HCT116 (cell line): ENCODE data around the gene RPL37A. TPM values are rescaled to one million over a fixed set of nuclear protein-coding genes. Genes with fewer than 3 reads are reported as not detected.

ENCODE experiments used
- ATAC-seq: fragments of 200-7000 bp; cut with Tn5 transposase; 2 replicates; pipeline ENCODE4 v1.9.1; 2020; ENCODE audit warnings: mild to moderate bottlenecking, moderate library complexity
- BruUV-seq: library from RNA; stranded (reverse); fragments of 400-500 nt; replicated peaks from 2 replicates; lab custom pipeline; 2021; lab: Mats Ljungman, UMichigan
- CTCF ChIA-PET: fragments of 300-600 bp; sonication (Branson Sonifier 250); formaldehyde crosslinking; loops from one replicate; lab custom pipeline; 2021; ENCODE audit warnings: antibody characterized with exemption; lab: Charles Lee
- POLR2A ChIA-PET: fragments of 300-600, 350-600 bp; sonication (Branson Sonifier 250); formaldehyde crosslinking; loops from one replicate; lab custom pipeline; 2021; ENCODE audit warnings: antibody characterized with exemption; lab: Charles Lee
- RAD21 ChIA-PET, 2 experiments: fragments of 300-600 bp; sonication (Branson Sonifier 250); formaldehyde crosslinking; loops; one replicate each; lab custom pipeline; 2023; ENCODE audit warnings: low total read pairs in 2 of 2; ENCODE audit not compliant: uncharacterized antibody in 2 of 2, unreplicated experiment in 2 of 2, low non-redundant PET in 1 of 2; lab: Charles Lee
- DNase-seq: peaks from one replicate; pipeline ENCODE4 v3.0.0-alpha.2; 2010; ENCODE audit warnings: low read depth, low spot score
- H2AFZ ChIP-seq: fragments of 200-600 bp; shearing (Covaris generic), sonication (generic); 2 replicates; pipeline ENCODE4 v1.6.1; 2017; ENCODE audit warnings: low read depth, mixed run types, mixed read lengths, antibody characterized with exemption, low read length; ENCODE audit not compliant: poor library complexity, severe bottlenecking
- H3K27ac ChIP-seq: 2 replicates; pipeline ENCODE4 v1.5.1; 2012; ENCODE audit warnings: low read depth, low read length
- H3K27me3 ChIP-seq: fragments of 200-600 bp; sonication (generic); 2 replicates; pipeline ENCODE4 v1.6.1; 2016; ENCODE audit warnings: mixed run types, low read length, mixed read lengths; ENCODE audit not compliant: insufficient read depth
- H3K36me3 ChIP-seq, 2 experiments: fragments of 200-500 bp in 1 of 2; fragments of 200-600 bp in 1 of 2; sonication (Bioruptor generic) in 1 of 2; sonication (generic) in 1 of 2; 2 replicates each; pipeline versions ENCODE4 v1.5.1 to v1.6.1; 2014 to 2016; ENCODE audit warnings: low read length in 2 of 2, inconsistent platforms in 1 of 2, mixed read lengths in 1 of 2, mixed run types in 1 of 2; ENCODE audit not compliant: insufficient read depth in 2 of 2, control insufficient read depth in 1 of 2
- H3K4me1 ChIP-seq, 2 experiments: fragments of 200-600 bp in 1 of 2; sonication (generic) in 1 of 2; 2 replicates each; pipeline versions ENCODE4 v1.5.1 to v1.6.1; 2012 to 2017; ENCODE audit warnings: low read length in 2 of 2, inconsistent platforms in 1 of 2, mild to moderate bottlenecking in 1 of 2, mixed read lengths in 1 of 2, mixed run types in 1 of 2, moderate library complexity in 1 of 2; ENCODE audit not compliant: insufficient read depth in 2 of 2, control insufficient read depth in 1 of 2
- H3K4me2 ChIP-seq: fragments of 200-600 bp; sonication (generic); 2 replicates; pipeline ENCODE4 v1.6.1; 2017; ENCODE audit warnings: mixed run types, low read length, mixed read lengths
- H3K4me3 ChIP-seq, 2 experiments: fragments of 200-600 bp in 1 of 2; sonication (generic) in 1 of 2; replicated peaks in 1 of 2; 2 replicates each; pipeline ENCODE4 v1.5.1; 2011 to 2016; ENCODE audit warnings: low read length in 2 of 2, control low read depth in 1 of 2, low read depth in 1 of 2, mild to moderate bottlenecking in 1 of 2, mixed read lengths in 1 of 2, mixed run types in 1 of 2
- H3K79me2 ChIP-seq: fragments of 200-600 bp; sonication (generic); 2 replicates; pipeline ENCODE4 v1.6.1; 2017; ENCODE audit warnings: mild to moderate bottlenecking, mixed run types, low read length, moderate library complexity, mixed read lengths; ENCODE audit not compliant: insufficient read depth
- H3K9ac ChIP-seq: fragments of 200-600 bp; sonication (generic); 2 replicates; pipeline ENCODE4 v1.6.1; 2016; ENCODE audit warnings: low read length, mixed read lengths
- H3K9me2 ChIP-seq: fragments of 200-600 bp; sonication (generic), shearing (Covaris generic); 2 replicates; pipeline ENCODE4 v1.6.1; 2017; ENCODE audit warnings: mixed run types, mild to moderate bottlenecking, moderate library complexity; ENCODE audit not compliant: insufficient read depth
- H3K9me3 ChIP-seq, 2 experiments: fragments of 200-500 bp in 1 of 2; fragments of 200-600 bp in 1 of 2; sonication (Bioruptor generic) in 1 of 2; sonication (generic) in 1 of 2; 2 replicates each; pipeline ENCODE4 v1.6.1; 2014 to 2017; ENCODE audit warnings: low read length in 2 of 2, mixed read lengths in 2 of 2, inconsistent platforms in 1 of 2, low read depth in 1 of 2, mild to moderate bottlenecking in 1 of 2, mixed run types in 1 of 2, moderate library complexity in 1 of 2; ENCODE audit not compliant: control insufficient read depth in 1 of 2, insufficient read depth in 1 of 2
- H4K20me1 ChIP-seq: fragments of 200-600 bp; sonication (generic), shearing (Covaris generic); 2 replicates; pipeline ENCODE4 v1.6.1; 2017; ENCODE audit warnings: mixed run types, mild to moderate bottlenecking, moderate library complexity; ENCODE audit not compliant: insufficient read depth
- CBX3 ChIP-seq: IDR thresholded peaks from 2 replicates; pipeline ENCODE4 v1.6.1; 2012; ENCODE audit warnings: low read depth
- CEBPB ChIP-seq: IDR thresholded peaks from 2 replicates; pipeline ENCODE4 v1.6.1; 2012; ENCODE audit warnings: low read depth
- EGR1 ChIP-seq: IDR thresholded peaks from 2 replicates; pipeline ENCODE4 v1.6.1; 2012; ENCODE audit warnings: low read depth
- ELF1 ChIP-seq: IDR thresholded peaks from 2 replicates; pipeline ENCODE4 v1.6.1; 2012; ENCODE audit warnings: low read depth, borderline replicate concordance
- EZH2 ChIP-seq: fragments of 200-600 bp; sonication (generic); IDR thresholded peaks from 2 replicates; pipeline ENCODE4 v1.6.1; 2017; ENCODE audit warnings: antibody characterized with exemption, mixed run types
- JUND ChIP-seq: IDR thresholded peaks from 2 replicates; pipeline ENCODE4 v1.6.1; 2012
- POLR2A ChIP-seq: IDR thresholded peaks from 2 replicates; pipeline ENCODE4 v1.7.0; 2011; ENCODE audit warnings: borderline replicate concordance; ENCODE audit not compliant: insufficient read depth, insufficient read length; ENCODE audit errors: extremely low read depth
- TCF7L2 ChIP-seq: IDR thresholded peaks from 2 replicates; pipeline ENCODE4 v1.7.0; 2011; ENCODE audit warnings: borderline replicate concordance, inconsistent platforms; ENCODE audit not compliant: insufficient read depth, insufficient read length; ENCODE audit errors: extremely low read depth
- YY1 ChIP-seq: IDR thresholded peaks from 2 replicates; pipeline ENCODE4 v1.6.1; 2011; ENCODE audit warnings: low read length, low read depth, moderate library complexity, mild to moderate bottlenecking; ENCODE audit not compliant: insufficient replicate concordance; ENCODE audit errors: extremely low read depth
- ZFX ChIP-seq: fragments of 450-650 bp; IDR thresholded peaks from 2 replicates; pipeline ENCODE4 v1.6.1; 2017
- ZNF274 ChIP-seq: fragments of 200-500 bp; sonication (Bioruptor generic); IDR thresholded peaks from 2 replicates; pipeline ENCODE4 v1.6.1; 2014; ENCODE audit warnings: mild to moderate bottlenecking, low read depth, low read length, inconsistent platforms
- intact Hi-C: fragments of 100-400 bp; cut with micrococcal nuclease; formaldehyde crosslinking; loops from 2 replicates; pipeline ENCODE4 v1.10.0; 2022
- total RNA-seq: library from RNA; stranded (reverse); gene quantifications from one replicate; pipeline ENCODE4 v1.2.1, GENCODE V29; 2021; ENCODE audit not compliant: unreplicated experiment
- TF ChIP-seq, protein P1 (sequence below): IDR thresholded peaks from 2 replicates; pipeline ENCODE4 v1.6.1; 2012
- TF ChIP-seq, protein P2 (sequence below): IDR thresholded peaks from 2 replicates; pipeline ENCODE4 v1.6.1; 2011; ENCODE audit warnings: mild to moderate bottlenecking, low read length, moderate library complexity; ENCODE audit not compliant: insufficient replicate concordance; ENCODE audit errors: extremely low read depth
- TF ChIP-seq, protein P3 (sequence below), 3 experiments: fragments of 200-600 bp in 1 of 3; sonication (generic) in 1 of 3; IDR thresholded peaks in 2 of 3; conservative IDR thresholded peaks in 1 of 3; 2 replicates each; pipeline ENCODE4 v1.5.1; 2012 to 2017; ENCODE audit warnings: low read depth in 2 of 3, low read length in 2 of 3, antibody characterized with exemption in 1 of 3, borderline replicate concordance in 1 of 3, control low read depth in 1 of 3, mild to moderate bottlenecking in 1 of 3, mixed read lengths in 1 of 3, mixed run types in 1 of 3, moderate library complexity in 1 of 3; ENCODE audit not compliant: insufficient read depth in 1 of 3
- TF ChIP-seq, protein P4 (sequence below): IDR thresholded peaks from 2 replicates; pipeline ENCODE4 v1.6.1; 2012; ENCODE audit warnings: low read depth
- TF ChIP-seq, protein P5 (sequence below): IDR thresholded peaks from 2 replicates; pipeline ENCODE4 v1.6.1; 2012

The RPL37A gene
- total RNA-seq, 1 experiment from 2014 or later, result 3,018 TPM

DNA sequence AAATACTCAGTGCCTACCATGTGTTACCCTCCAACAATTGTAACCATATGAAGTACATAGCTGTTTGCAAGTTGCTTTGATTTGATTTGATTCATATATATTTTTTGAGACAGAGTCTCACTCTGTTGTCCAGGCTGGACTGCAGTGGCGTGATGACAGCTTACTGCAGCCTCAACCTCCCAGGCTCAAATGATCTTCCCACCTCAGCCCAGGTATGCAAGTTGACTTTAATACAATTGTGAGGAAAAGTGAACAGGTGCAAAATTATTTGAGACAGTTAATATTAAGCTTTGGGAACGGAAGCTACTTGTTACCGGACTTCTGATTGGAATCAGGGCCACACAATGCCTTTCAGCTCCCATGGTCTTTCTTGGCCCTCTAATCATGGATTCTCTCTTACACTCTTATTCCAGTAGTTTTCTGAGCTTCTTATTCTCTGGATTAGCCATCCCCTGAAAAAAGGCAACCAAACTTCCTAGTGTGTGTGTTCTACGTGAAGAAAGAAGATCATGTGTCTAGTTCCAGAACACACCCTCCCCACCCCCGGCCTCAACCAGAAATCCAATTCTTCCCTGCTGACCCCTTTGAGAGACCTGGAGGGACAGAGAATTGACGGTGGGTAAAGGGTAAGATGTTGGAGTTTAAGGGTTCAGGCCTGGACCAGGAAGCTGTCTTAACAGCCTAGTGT lies 1.1 kb upstream of the RPL37A start:
- no peaks in the 10 kb centered on the region for H3K9me3 ChIP-seq
- peaks cover 24% of the 10 kb centered on the region; the same call in 1 of the 2 replicates for H4K20me1 ChIP-seq
- H3K27ac ChIP-seq, result peak overlapping the region; percentile 87
- DNase-seq, result no peak
- H3K79me2 ChIP-seq, result peaks cover 53% of the 10 kb centered on the region
- H3K4me2 ChIP-seq, result peak overlapping the region; percentile 82
- ChIA-PET POLR2A (interaction anchor here (1.5 to 1.7 kb wide), 2 partner anchors 10 to 98 kb away, joined by 4 to 18 read pairs; no protein-coding TSS in a partner anchor), RAD21 (no interaction called here), CTCF (no interaction called here)
- peak overlapping the region; percentile 86 to 98 for H3K4me3 ChIP-seq
- no peaks in the 10 kb centered on the region for H3K9me2 ChIP-seq
- H2AFZ ChIP-seq, result no peak overlapping the region
- peaks cover 33 to 35% of the 10 kb centered on the region in 2 experiments for H3K36me3 ChIP-seq
- intact Hi-C loops, result loop anchor here (5.0 kb wide), 1 partner anchor 85 kb away; the partner anchor contains the start of gene SMARCAL1
- H3K27me3 ChIP-seq, result no peaks in the 10 kb centered on the region
- peaks cover 4 to 37% of the 10 kb centered on the region in 2 experiments; a peak in 3 of 4 replicates for H3K4me1 ChIP-seq
- TF ChIP-seq EZH2, result no peak
- no peak for TF ChIP-seq YY1
- TF ChIP-seq POLR2A, result no peak
- no peak; the same call in 1 of the 2 replicates for TF ChIP-seq ZFX
- no peak for TF ChIP-seq ELF1
- no peak for TF ChIP-seq CBX3
- TF ChIP-seq ZNF274, result no peak
- TF ChIP-seq, protein P1, sequence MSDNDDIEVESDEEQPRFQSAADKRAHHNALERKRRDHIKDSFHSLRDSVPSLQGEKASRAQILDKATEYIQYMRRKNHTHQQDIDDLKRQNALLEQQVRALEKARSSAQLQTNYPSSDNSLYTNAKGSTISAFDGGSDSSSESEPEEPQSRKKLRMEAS, result no peak
- no peak for TF ChIP-seq JUND
- TF ChIP-seq, protein P2, sequence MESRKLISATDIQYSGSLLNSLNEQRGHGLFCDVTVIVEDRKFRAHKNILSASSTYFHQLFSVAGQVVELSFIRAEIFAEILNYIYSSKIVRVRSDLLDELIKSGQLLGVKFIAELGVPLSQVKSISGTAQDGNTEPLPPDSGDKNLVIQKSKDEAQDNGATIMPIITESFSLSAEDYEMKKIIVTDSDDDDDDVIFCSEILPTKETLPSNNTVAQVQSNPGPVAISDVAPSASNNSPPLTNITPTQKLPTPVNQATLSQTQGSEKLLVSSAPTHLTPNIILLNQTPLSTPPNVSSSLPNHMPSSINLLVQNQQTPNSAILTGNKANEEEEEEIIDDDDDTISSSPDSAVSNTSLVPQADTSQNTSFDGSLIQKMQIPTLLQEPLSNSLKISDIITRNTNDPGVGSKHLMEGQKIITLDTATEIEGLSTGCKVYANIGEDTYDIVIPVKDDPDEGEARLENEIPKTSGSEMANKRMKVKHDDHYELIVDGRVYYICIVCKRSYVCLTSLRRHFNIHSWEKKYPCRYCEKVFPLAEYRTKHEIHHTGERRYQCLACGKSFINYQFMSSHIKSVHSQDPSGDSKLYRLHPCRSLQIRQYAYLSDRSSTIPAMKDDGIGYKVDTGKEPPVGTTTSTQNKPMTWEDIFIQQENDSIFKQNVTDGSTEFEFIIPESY, result no peak
- no peak for TF ChIP-seq TCF7L2
- no peak for TF ChIP-seq EGR1
- TF ChIP-seq, protein P3, sequence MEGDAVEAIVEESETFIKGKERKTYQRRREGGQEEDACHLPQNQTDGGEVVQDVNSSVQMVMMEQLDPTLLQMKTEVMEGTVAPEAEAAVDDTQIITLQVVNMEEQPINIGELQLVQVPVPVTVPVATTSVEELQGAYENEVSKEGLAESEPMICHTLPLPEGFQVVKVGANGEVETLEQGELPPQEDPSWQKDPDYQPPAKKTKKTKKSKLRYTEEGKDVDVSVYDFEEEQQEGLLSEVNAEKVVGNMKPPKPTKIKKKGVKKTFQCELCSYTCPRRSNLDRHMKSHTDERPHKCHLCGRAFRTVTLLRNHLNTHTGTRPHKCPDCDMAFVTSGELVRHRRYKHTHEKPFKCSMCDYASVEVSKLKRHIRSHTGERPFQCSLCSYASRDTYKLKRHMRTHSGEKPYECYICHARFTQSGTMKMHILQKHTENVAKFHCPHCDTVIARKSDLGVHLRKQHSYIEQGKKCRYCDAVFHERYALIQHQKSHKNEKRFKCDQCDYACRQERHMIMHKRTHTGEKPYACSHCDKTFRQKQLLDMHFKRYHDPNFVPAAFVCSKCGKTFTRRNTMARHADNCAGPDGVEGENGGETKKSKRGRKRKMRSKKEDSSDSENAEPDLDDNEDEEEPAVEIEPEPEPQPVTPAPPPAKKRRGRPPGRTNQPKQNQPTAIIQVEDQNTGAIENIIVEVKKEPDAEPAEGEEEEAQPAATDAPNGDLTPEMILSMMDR (IDR thresholded peaks at IDR 0.05 in 2 of 3, conservative IDR thresholded peaks at IDR 0.05 in 1 of 3; ENCODE audit: borderline replicate concordance in 1 of 3, insufficient read depth in 1 of 3, low read depth in 2 of 3, low read length in 2 of 3), result no peak
- no peak for TF ChIP-seq CEBPB
- TF ChIP-seq, protein P4, sequence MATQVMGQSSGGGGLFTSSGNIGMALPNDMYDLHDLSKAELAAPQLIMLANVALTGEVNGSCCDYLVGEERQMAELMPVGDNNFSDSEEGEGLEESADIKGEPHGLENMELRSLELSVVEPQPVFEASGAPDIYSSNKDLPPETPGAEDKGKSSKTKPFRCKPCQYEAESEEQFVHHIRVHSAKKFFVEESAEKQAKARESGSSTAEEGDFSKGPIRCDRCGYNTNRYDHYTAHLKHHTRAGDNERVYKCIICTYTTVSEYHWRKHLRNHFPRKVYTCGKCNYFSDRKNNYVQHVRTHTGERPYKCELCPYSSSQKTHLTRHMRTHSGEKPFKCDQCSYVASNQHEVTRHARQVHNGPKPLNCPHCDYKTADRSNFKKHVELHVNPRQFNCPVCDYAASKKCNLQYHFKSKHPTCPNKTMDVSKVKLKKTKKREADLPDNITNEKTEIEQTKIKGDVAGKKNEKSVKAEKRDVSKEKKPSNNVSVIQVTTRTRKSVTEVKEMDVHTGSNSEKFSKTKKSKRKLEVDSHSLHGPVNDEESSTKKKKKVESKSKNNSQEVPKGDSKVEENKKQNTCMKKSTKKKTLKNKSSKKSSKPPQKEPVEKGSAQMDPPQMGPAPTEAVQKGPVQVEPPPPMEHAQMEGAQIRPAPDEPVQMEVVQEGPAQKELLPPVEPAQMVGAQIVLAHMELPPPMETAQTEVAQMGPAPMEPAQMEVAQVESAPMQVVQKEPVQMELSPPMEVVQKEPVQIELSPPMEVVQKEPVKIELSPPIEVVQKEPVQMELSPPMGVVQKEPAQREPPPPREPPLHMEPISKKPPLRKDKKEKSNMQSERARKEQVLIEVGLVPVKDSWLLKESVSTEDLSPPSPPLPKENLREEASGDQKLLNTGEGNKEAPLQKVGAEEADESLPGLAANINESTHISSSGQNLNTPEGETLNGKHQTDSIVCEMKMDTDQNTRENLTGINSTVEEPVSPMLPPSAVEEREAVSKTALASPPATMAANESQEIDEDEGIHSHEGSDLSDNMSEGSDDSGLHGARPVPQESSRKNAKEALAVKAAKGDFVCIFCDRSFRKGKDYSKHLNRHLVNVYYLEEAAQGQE, result no peak
- TF ChIP-seq, protein P5, sequence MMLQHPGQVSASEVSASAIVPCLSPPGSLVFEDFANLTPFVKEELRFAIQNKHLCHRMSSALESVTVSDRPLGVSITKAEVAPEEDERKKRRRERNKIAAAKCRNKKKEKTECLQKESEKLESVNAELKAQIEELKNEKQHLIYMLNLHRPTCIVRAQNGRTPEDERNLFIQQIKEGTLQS, result no peak
- no peak for ATAC-seq
- no TSS peak for BruUV-seq
- H3K9ac ChIP-seq, result peak overlapping the region; percentile 95
